CD4-positive, alpha-beta T cell treated with Interleukin-21 for 1 hour (primary cell): ENCODE results near the gene OTX2.

Experiments used
- DNase-seq: peaks from one replicate; pipeline ENCODE4 v3.0.0-alpha.2; 2020

The OTX2 gene

DNA sequence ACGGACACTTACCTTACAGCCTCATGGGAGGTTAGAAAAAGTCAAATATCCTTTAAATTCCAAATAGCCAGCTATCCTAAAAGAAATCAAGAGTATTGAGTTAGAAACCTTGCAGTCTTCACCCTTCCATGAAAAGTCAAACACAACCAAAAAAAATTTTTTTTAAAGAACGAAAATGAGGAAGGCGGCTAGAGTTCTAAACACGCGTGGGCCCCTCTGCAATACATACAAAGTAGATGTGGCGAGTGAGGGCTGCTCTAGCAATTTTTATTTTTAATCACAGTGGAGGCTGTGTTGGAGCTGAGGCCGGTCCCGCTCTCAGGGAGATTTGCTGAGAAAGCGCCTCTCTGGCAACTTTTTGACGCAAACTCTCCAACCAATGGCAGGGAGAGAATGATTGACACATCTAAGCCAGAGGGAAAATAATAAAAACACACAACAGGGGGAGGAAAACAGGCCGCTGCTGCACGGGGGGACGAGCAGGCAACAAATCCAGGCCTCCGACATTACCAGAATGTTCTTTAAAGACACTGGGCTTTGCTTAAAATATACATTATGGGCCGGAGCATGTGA is at the start of gene OTX2:
TSS of gene OTX2 (minus strand) at position 333 of the 573 bp plus-strand sequence. CDS start 5,023 bp downstream, outside the sequence.
- DNase-seq, result no peak

DNA sequence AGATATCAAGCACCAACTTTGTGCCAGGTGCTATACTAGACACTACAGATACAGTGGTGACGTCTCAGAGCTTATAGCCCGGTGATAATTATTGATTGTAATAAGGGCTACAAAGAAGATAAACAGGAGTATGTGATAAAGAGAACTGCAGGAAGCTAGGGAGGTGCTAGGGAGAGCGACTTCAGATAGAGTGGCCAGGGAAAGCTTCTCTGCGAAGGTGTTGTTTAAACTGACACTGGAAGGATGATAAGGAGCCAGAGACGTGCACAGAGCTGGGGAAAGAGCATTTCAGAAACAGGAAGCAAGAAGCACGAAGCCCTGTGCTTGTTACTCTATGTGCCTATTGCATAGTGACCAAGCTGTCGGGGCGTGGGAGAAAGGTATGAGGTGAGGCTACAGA is 48.1 kb upstream of the OTX2 start:
- no peak for DNase-seq

DNA sequence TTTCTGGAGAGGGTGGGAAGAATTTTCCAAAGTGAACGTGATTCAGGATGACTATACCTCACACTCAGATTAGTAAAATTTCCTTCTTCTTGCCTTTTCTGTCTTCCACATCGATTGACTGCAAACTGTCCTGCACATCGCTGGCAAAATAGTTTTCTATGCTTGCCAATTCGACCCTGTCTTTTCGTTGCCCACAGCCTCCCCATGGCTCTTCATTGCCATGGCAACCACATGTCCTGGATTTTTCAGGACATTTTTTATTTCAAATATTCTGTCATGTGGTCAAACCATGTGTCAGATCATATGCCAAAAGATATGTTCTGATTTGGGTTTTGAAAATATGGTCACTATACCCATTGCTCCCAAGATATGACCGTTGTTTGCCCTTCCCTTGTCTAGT is 46.9 kb upstream of the OTX2 start:
- no peak for DNase-seq

DNA sequence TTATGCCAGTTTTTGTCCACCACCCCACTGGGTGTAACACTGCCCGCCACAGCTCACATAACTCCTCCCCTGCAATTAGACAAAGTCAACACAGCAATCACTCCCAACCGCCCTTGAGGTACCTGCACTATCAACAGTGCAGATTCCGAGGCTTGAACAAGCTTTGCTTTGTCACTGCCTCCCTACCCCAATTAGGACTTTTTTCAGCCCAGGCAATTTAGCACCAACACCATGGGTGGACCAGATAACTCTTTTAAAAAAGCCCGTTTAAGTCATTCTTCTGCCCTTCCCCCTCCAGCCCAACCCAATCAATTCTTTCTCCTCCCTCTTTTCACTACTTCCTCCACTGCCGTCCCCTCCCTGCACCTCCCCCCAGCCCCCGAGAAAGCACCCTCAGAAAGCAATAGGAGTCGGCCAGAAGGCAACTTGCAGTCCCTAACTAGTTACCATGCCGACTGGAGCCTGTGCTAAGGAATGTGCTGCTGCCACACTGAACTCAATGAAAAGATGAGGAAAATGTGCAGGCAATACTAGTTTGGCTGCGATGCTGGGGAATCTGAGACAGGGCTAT is 45.7 kb upstream of the OTX2 start:
- no peak for DNase-seq

DNA sequence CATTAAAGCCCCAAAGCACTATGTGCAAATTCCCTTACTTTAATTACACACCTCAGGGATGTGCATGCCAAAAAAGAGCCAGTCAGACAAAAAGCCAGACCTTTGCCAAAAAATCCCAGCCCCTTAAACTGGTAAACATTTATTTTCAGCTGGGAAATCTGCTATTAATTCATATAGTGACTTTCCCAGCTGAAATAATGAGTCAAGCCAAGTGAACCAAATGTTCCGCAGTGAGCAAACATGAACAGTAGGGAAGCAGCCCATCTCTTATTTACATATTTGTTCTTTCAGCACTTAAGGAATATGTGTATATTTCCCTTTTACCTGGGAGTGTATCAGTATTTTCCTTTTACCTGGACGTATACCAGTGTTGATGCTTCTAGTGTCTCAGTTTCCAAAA is 44.0 kb upstream of the OTX2 start:
- DNase-seq, result no peak

DNA sequence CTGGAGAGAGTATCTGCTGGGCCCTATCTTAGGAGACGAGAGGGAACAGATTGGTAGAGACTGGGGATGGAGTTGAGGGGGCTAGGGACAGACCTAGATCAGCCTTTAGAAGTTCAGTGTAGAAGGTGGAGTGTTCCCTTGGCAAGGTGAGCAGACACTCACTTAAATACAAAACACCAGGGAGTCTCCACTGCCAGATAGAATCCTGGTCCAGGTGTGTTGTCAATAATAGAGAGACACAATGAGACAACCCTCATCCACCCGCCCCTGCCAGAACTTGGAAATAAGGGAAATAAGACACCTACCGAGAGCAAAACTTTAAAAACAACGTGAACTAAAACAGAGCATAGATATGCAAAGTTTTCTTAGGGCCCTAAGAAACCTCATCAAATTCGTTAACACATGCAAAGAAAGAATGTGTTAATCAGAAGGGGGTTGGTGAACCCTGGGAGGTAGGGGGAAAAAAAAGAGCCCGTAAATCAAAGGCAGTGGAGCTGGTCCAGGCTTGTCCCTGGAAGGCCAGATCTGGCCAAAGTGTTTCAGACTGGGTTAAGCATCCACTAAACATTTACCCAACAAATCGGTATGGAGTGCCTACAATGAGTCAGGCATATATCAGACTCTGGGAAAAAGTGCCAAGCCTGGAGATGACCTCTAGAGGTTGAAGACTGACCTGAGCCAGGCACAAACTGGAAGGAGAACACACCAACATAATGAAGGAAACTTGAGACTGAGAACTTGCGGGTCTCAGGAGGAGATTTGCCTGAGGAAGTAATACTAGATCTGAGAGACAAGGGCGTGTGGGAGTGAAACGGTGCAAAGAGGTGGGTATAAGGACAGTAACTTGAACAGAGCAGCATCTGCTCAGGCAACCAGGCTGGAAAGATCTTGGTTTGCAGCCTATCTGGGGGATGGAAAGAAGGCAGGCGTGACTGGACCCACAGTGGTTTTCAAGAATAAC is 37.0 kb upstream of the OTX2 start:
- DNase-seq, result no peak

DNA sequence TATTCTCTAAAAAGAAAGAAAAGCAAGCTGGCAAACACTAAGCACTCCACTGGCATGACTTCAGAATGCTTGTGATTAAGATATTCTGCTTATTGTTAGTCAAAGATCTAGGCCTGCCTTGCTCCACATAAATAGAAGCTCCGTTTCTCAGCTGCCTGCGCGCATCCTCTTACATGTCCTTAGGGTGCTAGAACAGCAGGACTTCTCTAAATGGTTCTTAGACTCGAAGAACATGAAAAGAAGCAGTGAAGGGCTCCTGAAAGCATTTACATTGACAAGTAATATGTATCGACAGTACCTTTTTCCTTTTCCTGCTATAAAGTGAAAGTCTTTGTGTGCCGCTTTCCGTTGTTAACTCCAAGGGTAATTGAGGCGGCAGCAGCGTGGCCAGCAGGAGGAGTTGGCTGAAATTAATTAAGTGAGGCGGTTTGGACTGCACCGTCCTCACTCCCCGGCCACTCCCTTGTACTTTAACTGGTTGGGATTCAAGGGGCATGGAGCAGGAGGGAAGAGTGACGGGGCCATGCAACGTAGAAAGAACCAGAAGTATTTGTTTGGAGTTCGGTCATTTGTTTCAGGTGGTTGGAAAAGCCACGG is 34.2 kb upstream of the OTX2 start:
- DNase-seq, result no peak

DNA sequence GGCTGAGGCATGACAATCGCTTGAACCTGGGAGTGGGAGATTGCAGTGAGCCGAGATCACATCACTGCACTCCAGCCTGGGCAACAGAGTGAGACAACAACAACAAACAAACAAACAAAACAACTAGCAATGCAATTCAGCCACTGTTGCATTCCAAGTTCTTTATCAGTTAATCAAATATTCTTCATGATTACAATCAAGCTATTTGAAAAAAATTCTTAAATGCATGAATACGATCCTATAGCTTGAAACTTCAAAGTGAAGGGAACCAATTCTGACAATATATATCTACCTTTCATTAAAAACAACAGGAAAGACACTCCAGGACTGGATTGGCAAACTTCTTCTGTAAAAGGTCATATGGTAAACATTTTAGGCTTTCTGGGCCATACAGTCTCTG is 31.3 kb upstream of the OTX2 start:
- no peak for DNase-seq

DNA sequence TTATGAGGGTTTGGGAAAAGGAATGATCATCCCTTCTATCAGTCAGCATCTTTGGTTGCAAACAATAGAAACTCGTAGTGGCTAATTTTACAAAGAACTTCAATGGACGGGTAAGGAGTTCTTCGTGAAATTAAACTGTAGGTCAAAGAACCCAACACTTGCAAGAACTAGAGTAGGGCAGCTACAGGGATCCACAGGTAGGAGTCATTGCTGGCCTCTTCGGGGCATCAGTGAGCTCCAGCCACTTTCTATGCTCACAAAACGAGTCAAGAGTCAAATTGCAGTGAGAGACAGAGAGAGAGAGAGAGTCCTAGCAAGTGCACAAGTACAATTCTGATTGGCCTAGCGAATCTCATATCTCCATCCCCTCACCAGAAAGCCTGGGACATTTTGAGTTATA is 29.9 kb upstream of the OTX2 start:
- DNase-seq, result no peak

DNA sequence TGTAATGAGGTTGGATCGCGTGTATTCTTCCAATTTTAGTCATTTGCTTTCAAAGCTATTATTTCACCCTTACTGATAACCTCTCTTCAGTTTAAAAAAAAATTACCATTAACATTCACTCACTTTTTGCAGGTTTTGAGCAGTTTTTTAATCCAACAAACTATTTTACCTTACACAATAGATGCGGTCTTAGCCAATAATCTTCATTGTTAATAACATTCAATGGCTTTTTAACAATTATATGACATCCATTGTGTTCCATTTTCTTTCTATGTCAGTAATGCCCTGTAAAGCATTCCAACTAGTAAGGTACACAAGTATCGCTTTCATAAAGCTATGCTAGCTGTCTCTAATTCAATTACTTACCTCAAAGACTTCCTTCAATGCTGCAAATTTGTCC is 18.9 kb upstream of the OTX2 start:
- no peak for DNase-seq

DNA sequence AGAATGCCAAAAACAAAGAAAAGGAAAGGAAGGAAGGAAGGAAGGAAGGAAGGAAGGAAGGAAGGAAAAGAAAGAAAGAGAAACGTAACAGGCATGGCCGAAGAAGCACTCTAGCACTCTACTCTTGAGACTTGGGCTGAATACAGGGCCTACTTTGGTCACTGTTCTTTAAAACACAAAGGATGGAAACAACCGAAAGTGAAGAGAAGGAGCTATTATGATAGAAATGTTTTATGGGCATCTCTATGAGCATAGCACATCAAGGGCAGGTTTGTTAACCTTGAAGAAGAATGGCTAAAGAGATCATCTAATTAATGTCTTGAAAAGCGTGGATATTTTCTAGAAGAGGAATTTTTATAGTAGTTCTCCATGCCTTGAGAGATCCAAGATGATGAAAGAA is 15.9 kb upstream of the OTX2 start:
- DNase-seq, result no peak

DNA sequence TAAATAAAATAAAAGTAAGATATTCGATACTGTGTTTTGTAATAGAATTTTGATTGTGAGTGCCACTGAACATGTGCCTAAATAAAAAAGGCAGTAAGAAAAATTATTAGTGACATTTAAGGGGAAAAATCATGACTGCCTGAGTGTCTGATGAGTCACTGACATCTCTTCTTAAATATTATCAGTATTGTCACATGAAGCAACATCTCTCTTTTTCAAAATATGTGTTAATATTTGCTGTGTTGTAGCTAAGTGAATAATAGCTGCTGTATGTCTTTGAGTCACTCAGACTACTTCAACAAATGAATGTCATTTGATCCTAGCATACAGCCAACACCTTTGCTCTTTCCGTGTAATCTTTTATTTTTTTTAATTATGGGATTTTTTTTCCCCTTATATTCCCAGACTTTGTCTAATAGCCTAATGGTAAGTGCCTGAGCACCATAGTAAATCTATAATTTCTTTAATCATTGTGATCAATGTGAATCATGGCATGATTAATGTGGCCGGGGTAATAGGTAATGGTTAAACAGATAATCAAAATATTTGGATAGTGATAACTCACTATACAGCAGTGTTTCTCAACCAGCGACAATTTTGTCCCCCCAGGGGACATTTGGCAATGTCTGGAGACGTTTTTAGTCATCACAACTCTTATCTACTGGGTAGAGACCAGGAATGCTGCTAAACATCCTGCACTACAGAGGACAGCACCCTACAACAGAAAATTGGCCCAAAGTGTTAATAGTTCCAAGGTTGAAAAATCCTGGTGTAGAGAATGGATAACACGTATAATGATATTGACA is 11.7 kb upstream of the OTX2 start:
- no peak for DNase-seq

DNA sequence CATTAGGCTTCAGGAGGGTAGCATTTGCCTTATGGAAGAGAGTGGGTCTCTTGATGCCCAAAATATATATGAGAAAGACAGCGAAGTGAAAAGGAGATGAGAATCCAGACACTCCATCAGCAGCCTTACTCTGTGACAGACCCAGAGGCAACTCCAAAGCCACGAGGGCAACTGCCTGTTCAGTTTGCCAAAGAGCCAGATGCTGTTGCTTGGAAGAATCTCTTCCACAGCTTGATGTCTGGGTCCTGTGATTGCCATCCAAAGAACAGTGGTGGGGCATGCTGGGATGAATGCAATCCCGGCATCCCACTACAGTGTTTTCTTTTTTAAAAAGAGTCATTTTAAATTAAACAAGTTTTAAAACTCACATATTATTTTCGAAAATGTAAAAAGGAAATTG is 10.9 kb upstream of the OTX2 start:
- DNase-seq, result no peak

DNA sequence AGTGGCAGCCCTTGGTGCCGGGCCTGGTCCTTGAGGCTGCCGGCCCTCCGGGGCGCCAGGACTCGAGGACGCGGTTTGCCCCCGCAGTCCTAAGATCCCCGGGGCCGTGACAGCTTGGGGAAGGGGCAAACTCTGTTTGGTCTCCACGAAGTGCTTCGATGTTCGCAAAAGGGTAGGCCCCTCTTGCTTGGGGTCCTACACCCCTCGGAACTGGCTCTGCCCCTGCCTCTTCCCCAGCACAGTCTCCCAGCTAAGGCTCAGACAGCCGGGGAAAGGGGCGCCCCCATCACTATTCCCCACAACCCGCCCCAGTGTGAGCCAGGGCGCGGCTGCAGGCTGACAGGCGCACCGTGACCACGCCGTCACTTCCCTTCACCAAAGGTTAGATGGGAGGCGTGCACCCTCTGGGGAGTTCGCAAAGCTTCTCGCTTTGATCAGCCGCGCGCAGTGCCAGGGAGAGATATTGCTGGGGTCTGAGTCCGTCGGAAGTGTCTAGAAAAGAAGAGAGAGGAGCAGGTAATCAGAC is 7.2 kb upstream of the OTX2 start:
- DNase-seq, result no peak

DNA sequence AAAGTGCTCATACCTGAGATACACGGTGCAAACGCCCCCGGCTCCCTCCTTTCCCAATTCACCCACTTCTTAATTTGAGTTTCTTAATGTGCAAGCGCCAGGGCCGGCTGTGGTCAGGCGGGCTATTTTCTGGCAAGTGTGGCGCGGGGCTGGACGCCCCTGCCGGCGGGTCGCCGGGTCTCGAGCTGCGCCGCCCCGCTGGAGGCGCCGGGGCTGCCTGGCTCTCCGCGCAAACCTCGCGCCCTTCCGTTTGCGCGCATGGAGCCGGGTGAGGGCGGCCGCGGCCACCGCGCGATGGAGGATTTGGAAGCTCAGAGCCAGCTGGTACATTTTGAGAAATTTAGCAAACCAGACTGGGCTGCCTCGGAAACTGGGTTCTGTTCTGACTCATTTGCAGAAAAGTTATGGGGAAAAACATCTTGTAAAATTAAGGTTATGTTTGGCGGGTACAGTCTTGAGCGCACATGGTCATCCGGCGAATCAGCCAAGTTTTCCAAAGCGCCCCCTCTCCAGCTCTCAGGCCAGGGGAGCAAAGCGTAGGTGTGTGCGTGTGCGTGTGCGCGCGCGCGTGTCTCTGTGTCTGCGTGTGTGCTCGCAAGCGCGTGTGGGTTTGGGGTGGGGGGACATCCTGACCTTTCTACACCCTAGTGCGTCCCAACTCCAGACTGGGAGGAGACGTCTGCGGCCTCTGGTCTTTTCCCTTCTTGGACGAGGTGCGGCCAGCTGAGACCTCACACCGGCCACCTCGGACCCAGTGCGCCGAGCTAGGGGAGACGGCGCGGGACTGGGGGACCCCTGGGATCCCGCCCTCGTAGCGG is 6.5 kb upstream of the OTX2 start:
- DNase-seq, result no peak

DNA sequence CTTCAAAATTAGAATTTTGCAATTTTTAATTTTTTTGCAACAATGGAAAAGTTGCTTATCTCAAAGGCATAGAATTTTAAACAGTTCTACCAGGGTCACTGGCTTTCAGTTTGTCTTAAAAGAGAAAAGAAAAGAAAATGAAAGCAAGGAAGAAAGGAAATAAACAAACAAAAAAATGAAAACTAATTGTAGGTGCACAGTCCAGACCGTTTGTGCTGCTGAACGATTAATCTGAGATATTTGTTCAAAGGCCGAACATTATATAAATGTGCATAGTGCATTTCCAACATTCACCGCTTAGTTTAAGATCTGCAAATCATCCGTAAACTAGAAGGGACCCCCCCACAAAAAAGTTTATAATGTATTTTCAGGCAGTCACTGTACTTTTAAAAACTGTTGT is 5.5 kb upstream of the OTX2 start:
- DNase-seq, result no peak

DNA sequence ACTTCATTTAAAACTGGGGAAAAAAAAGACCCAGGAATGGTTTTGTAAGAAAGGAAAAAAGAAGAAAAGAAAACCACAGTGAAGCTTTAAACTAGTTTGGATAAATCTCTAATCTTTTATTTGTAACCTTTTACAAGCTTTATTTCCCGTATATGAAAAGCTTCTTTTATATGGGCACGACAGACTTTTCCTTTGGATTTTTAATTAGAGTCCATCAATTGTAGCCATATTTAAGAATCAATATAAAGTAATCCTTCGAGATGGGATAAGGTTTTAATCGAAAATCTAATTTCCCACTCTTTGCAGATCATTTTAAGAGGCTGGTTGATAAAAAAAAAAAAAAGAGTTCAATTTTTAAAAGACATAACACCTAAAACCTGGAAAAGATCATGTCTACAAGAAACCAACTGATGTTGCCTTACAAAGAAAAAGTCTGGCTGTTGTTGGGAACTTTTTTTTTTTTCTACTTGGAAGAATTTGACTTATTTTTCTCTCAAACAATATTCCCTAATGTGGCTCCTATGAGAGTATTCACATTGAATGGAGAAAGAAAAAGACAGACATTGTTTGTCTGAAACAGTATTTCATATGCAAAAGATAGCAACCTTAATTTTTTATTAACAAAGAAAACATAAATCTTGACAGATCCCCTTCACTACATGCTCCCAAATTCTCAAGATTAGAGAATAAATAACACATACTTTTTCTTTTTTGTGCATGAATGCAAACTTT is 4.9 kb upstream of the OTX2 start:
- DNase-seq, result no peak

DNA sequence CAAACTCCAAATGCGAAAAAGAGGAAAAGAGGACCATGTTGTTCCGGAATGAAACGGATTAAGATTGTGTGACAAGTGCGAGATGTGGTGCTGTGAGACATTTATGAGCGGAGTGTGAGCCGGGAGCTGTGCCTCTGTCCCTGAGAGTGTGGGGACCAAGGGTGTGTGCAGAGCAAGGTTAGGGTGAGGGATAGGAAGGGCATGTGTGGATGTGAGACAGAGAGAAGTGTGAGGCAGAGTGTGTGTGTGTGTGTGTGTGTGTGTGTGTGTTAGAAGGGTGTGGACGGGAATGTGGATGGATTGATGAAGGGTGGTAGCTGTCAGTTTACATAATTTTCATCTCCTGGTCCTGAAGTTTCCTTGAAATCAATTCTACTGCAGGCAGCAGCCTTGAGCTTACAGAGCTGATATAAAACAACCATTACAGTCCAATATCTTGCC is 4.3 kb upstream of the OTX2 start:
- no peak for DNase-seq

DNA sequence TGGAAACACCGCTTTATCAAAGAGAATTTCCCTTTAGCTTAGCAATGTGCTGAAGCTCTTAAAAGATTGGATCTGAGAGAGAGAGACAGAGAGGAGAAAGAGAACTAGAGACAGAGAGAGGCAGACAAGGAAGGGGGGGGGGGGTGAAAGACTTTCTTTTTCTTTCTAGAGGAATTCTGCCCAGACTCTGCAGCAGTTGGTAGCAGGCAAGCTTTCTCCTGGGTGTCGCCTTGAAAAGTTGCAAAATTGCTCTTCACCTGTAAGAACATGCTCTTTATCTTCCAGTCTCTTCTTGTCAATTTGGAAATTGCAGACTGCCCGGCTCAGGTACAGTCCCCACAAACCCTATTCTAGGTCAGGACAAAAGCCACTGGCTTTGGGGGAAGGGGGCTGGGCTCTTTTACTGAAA is 2.9 kb upstream of the OTX2 start:
- DNase-seq, result no peak

DNA sequence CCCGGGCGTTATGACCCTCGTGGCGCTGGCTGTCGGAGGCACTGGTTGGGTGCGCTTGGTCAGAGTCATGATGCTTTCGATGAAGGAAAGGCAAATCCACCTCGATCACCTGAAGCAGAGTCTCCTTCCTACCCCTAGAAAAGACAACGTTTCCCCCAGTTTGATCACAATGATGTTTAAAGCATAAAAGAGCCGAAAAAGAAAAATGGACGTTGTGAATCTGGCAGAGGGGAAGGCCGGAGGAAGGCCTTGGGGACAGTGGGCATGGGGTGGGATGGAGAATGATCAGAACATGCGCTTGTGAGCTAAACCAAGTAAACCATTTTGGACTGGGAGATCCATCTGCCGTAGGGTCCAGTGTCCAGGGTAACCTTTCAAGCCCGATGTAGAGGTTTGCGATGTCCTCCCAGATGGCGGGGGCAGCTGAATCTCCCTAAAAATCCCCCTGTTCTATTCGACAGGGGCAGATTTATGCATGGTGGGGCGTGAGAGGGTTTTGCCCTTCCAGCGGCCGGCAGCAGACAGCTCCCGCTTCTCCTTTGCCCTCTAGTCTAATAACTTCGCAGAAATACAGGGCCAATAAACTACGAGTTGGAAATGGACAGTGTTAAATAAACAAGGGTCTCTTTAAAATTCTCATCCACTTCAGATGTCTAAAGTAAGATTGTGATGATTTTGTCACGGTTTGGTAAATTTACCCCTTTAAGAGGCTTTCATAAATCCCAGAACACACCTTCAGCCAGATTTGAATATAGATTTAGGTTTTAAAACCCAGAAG is 2.3 kb upstream of the OTX2 start:
- DNase-seq, result no peak
